GM12873 (cell line): Measurements from ENCODE around the gene TNFAIP8L2.

Experiments
- TF ChIP-seq, protein P1 (sequence below): IDR thresholded peaks from 2 replicates; pipeline ENCODE4 v1.5.1; 2012; ENCODE audit warnings: low read depth, mild to moderate bottlenecking, moderate library complexity, low read length, control low read depth; ENCODE audit not compliant: insufficient read depth; ENCODE audit errors: missing control alignments

The TNFAIP8L2 gene

GRCh38 chr1:151156515-151156819, at the start of gene TNFAIP8L2:
Gene TNFAIP8L2 (plus strand): TSS chr1:151156649. CDS start chr1:151158698, 2,049 bp downstream.
- TF ChIP-seq, protein P1, sequence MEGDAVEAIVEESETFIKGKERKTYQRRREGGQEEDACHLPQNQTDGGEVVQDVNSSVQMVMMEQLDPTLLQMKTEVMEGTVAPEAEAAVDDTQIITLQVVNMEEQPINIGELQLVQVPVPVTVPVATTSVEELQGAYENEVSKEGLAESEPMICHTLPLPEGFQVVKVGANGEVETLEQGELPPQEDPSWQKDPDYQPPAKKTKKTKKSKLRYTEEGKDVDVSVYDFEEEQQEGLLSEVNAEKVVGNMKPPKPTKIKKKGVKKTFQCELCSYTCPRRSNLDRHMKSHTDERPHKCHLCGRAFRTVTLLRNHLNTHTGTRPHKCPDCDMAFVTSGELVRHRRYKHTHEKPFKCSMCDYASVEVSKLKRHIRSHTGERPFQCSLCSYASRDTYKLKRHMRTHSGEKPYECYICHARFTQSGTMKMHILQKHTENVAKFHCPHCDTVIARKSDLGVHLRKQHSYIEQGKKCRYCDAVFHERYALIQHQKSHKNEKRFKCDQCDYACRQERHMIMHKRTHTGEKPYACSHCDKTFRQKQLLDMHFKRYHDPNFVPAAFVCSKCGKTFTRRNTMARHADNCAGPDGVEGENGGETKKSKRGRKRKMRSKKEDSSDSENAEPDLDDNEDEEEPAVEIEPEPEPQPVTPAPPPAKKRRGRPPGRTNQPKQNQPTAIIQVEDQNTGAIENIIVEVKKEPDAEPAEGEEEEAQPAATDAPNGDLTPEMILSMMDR: no peak

GRCh38 chr1:151106894-151107293, 49.6 kb upstream of the TNFAIP8L2 start:
- TF ChIP-seq, protein P1: no peak

DNA sequence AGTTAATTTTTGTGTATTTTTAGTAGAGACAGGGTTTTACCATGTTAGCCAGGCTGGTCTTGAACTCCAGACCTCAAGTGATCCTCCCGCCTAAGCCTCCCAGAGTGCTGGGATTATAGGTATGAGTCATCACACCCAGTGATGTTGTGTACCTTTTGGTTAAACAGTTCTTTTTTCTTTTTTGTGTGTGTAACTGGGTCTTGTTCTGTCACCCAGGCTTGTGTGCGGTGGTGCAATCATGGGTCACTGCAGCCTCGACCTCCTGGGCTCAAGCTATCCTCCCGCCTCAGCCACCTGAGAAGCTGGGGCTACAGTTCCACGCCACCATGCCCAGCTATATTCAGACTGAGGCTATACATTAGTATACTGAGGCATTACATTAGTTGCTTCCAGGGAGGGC, 48.1 kb upstream of the TNFAIP8L2 start:
- TF ChIP-seq, protein P1: no peak

GRCh38 chr1:151113877-151114276, 42.6 kb upstream of the TNFAIP8L2 start:
- TF ChIP-seq, protein P1: no peak

DNA sequence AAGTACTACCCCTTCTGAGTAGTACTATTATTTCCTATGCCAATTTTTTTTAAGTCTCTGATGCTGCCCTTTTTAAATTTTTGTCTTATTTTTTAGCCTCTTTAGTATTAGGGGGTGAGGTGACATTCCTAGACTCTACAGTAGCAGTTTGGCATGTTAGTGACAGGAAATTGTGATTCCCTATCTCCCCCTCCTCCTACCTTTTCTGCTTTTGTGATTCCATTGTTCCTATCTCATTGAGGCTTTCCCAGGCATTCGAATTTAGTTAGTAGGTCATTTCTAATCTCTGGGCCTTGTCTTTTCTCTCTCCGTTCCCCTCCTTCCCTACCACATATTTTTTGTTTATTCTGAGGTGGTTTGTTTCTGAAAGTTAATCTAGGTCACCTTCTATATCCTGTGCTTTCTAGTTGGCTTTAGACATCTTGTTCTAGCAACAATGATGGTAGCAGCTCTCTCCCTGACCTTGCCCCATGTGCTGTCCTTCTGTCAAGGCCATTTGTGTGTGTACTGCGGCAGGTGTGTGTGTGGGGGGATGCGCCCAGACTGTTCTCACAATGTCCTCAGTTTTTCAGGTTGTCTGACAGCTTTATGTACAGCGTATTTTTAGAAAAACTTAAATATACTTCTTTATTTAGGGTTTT, 31.6 kb upstream of the TNFAIP8L2 start:
- TF ChIP-seq, protein P1: no peak

- TF ChIP-seq, protein P1: no peak
Measured at GRCh38 chr1:151128800-151129199, 27.6 kb upstream of the TNFAIP8L2 start.

- TF ChIP-seq, protein P1: no peak
Measured at GRCh38 chr1:151130987-151131586, 25.4 kb upstream of the TNFAIP8L2 start.
